Measurements from ENCODE around the gene ALDH8A1. TPM values are rescaled to one million over a fixed set of nuclear protein-coding genes. Genes with fewer than 3 reads are reported as not detected.

ALDH8A1 gene
- polyA plus RNA-seq, 1 of the 3 experiments (the other 2 are of a cell fraction), result 0.25 TPM

GRCh38 chr6:134992155-134992554 lies 42.3 kb upstream of the ALDH8A1 start:
- Histone ChIP-seq H3K4me3 (ENCODE audit: low read depth in 2 of 2, low read length in 1 of 2) (no peak overlapping the region), H3K27me3 (ENCODE audit: insufficient read depth) (no peaks in the 10 kb centered on the region), H3K27ac (ENCODE audit: low read depth in 2 of 2, low read length in 1 of 2) (no peak overlapping the region), H3K9ac (no peak overlapping the region), H4K20me1 (ENCODE audit: insufficient read depth) (no peaks in the 10 kb centered on the region), H3K79me2 (ENCODE audit: insufficient read depth) (no peaks in the 10 kb centered on the region), H3K36me3 (replicated peaks in 1 of 2; ENCODE audit: control insufficient read depth in 1 of 2, insufficient read depth in 2 of 2, low read length in 1 of 2) (peaks cover 52 to 57% of the 10 kb centered on the region in 2 experiments), H3K9me3 (no peaks in the 10 kb centered on the region), H3K4me2 (no peak overlapping the region), H2AFZ (ENCODE audit: low read depth) (no peak overlapping the region), H3K9me2 (no peaks in the 10 kb centered on the region), H3F3A (replicated peaks; ENCODE audit: insufficient read depth) (no peaks in the 10 kb centered on the region), H3K4me1 (ENCODE audit: control insufficient read depth in 1 of 2, insufficient read depth in 2 of 2, low read depth in 1 of 2, low read length in 1 of 2) (no peaks in the 10 kb centered on the region; a peak in 2 of 4 replicates)
- ChIA-PET POLR2A (no interaction called here), CTCF (interaction anchor here (0.6 to 2.4 kb wide), 4 partner anchors 10 to 836 kb away, joined by 3 to 7 read pairs (median 4); no protein-coding TSS in a partner anchor)
- TF ChIP-seq MAX (IDR thresholded peaks at IDR 0.05; ENCODE audit: low read depth) (no peak), FOSL2 (IDR thresholded peaks at IDR 0.05; ENCODE audit: borderline replicate concordance, low read depth) (no peak), EP300 (IDR thresholded peaks at IDR 0.05; ENCODE audit: borderline replicate concordance in 1 of 2, low read depth in 1 of 2, low read length in 1 of 2) (no peak), USF1 (IDR thresholded peaks at IDR 0.05; ENCODE audit: borderline replicate concordance, low read depth) (no peak), IRF3 (IDR thresholded peaks at IDR 0.05; ENCODE audit: low read depth, low read length) (no peak), GABPA (IDR thresholded peaks at IDR 0.05; ENCODE audit: low read depth) (no peak), SIN3A (IDR thresholded peaks at IDR 0.05; ENCODE audit: borderline replicate concordance, low read depth, low read length) (no peak), FOXJ3 (CRISPR knock-in tag; IDR thresholded peaks at IDR 0.05) (no peak), MXI1 (IDR thresholded peaks at IDR 0.05; ENCODE audit: low read depth, low read length) (no peak), RXRA (IDR thresholded peaks at IDR 0.05; ENCODE audit: borderline replicate concordance, low read depth) (no peak), CTCF (IDR thresholded peaks at IDR 0.05) (no peak)
- DNase-seq, result no peak
- 96% methylated on average over 6 of the region's 6 CpGs for WGBS (ENCODE audit: low lambda C conversion rate)

- Histone ChIP-seq H3K9me3 (no peaks in the 10 kb centered on the region), H3K27me3 (ENCODE audit: insufficient read depth) (no peaks in the 10 kb centered on the region), H3K36me3 (replicated peaks in 1 of 2; ENCODE audit: control insufficient read depth in 1 of 2, insufficient read depth in 2 of 2, low read length in 1 of 2) (peaks cover 46 to 48% of the 10 kb centered on the region in 2 experiments), H3K9ac (no peak overlapping the region), H2AFZ (ENCODE audit: low read depth) (no peak overlapping the region), H3K4me3 (ENCODE audit: low read depth in 2 of 2, low read length in 1 of 2) (no peak overlapping the region), H3F3A (replicated peaks; ENCODE audit: insufficient read depth) (no peaks in the 10 kb centered on the region), H4K20me1 (ENCODE audit: insufficient read depth) (no peaks in the 10 kb centered on the region), H3K4me2 (no peak overlapping the region), H3K9me2 (no peaks in the 10 kb centered on the region), H3K79me2 (ENCODE audit: insufficient read depth) (no peaks in the 10 kb centered on the region), H3K27ac (ENCODE audit: low read depth in 2 of 2, low read length in 1 of 2) (no peak overlapping the region), H3K4me1 (ENCODE audit: control insufficient read depth in 1 of 2, insufficient read depth in 2 of 2, low read depth in 1 of 2, low read length in 1 of 2) (no peaks in the 10 kb centered on the region)
- DNase-seq, result no peak
- WGBS (ENCODE audit: low lambda C conversion rate), result 93% methylated on average over 3 of the region's 3 CpGs
- ChIA-PET POLR2A (no interaction called here), CTCF (interaction anchor here (2.3 kb wide), 1 partner anchor 12 kb away, joined by 10 read pairs; no protein-coding TSS in a partner anchor)
- TF ChIP-seq ZBTB33 (IDR thresholded peaks at IDR 0.05; ENCODE audit: borderline replicate concordance, low read depth) (no peak), JUND (IDR thresholded peaks at IDR 0.05) (no peak), RFX5 (IDR thresholded peaks at IDR 0.05; ENCODE audit: low read length) (no peak), IRF3 (IDR thresholded peaks at IDR 0.05; ENCODE audit: low read depth, low read length) (no peak), USF2 (IDR thresholded peaks at IDR 0.05; ENCODE audit: borderline replicate concordance, low read depth, low read length) (no peak), TCF12 (IDR thresholded peaks at IDR 0.05) (no peak), YY1 (IDR thresholded peaks at IDR 0.05; ENCODE audit: low read depth) (no peak), ELF1 (IDR thresholded peaks at IDR 0.05) (no peak), RCOR1 (IDR thresholded peaks at IDR 0.05; ENCODE audit: low read length) (no peak), POLR2AphosphoS5 (IDR thresholded peaks at IDR 0.05; ENCODE audit: low read depth, low read length) (no peak), NRF1 (IDR thresholded peaks at IDR 0.05; ENCODE audit: low read depth, low read length) (no peak)
Measured at GRCh38 chr6:134990262-134990661, 40.4 kb upstream of the ALDH8A1 start.
